NCI-H1092 (cell line): ENCODE data around the gene BARX1.
"Not testable (repeated sequence)": the region's sequence is repeated elsewhere in the genome, so short reads cannot be mapped to it uniquely, and the experiment has no call there.

Experiments
- DNase-seq: peaks from one replicate; lab custom pipeline; 2025; lab: John Stamatoyannopoulos, UW

Gene BARX1

GRCh38 chr9:93951655-93952118, 3.5 kb downstream of the BARX1 start:
- DNase-seq = no peak

GRCh38 chr9:93950619-93951601, 4.2 kb downstream of the BARX1 start:
- no peak for DNase-seq

- DNase-seq = no peak
Observed at GRCh38 chr9:93949694-93950449, 5.3 kb downstream of the BARX1 start.

DNA sequence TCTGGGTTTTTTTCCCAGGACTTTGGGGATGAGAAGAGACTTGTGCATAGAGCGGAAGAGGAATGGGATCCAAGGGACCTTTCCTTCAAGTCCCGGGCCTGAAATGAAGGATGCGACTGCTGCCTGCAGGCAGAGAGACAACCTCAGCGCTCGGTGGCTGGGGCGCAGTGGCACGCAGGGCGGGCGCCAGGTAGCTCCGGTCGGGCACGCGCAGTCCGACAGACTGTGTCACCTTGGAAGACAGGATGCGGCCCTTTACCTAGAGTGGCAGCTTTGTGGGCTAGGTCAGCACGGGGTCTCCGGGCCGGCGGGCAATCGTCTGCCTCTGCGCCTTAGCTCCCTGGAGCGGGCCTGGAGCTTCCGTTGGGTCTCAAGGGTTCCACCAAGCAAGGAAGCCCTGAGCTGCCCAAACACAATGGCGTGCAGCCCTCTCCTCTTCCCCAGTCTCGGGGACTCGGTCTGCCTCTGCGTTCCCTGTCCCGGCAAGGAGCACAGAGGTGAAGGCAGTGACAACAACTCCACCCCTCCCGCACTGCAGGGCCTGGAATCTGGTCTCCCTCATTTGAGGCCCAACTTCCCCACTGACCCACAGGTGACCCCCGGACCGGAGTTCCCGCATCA, 6.0 kb downstream of the BARX1 start:
- no peak for DNase-seq

DNA sequence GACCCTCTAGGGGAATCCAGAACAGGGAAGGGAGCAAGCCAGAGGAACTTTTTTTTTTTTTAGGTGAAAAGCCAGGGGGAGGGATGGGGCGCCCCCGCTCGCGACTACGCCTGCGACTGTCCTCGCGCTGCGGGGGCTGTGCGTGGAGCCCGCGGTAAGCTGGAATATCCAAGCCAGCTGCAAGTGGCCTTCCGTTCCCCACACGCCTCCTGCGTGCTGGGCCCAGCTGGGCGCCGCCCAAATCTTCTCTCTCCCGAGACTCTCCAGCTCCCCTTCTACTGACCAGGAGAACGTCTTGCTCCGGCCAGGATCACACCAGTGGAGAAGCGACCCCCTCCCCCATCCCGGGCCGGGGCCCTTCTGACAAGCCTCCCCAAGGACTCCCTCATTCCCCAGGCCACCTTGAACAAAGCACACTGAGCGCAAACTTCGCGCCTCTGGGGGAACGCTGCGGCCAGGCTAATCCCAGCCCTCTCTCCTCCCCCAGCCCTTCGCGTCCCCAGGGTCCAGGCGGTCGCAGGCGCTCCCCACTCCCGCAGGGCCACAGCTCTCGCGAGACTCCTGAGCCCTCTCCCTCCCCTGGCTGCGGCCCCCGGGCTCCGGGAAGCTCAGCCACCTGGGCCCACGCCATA, 6.6 kb downstream of the BARX1 start:
- DNase-seq = no peak

GRCh38 chr9:93947409-93948070, 7.6 kb downstream of the BARX1 start:
- no peak for DNase-seq

DNA sequence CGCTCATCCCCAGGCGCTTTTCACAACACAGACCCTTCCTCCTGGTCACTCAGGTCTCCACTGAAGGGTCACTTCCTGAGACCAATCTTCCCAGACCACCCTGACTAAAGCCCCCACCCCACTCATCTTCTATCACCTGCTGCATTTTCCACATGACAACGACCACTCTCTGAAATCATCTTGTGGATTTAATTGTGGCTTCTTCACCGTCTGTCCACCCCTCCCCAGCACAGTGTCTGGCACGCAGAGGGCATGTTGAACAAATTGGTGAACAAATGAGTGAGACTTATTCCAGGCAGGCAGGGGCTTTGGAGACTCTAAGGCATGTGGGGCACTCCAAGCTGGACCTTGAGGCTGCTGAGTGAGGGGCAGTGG, 8.8 kb downstream of the BARX1 start:
- DNase-seq = no peak

DNA sequence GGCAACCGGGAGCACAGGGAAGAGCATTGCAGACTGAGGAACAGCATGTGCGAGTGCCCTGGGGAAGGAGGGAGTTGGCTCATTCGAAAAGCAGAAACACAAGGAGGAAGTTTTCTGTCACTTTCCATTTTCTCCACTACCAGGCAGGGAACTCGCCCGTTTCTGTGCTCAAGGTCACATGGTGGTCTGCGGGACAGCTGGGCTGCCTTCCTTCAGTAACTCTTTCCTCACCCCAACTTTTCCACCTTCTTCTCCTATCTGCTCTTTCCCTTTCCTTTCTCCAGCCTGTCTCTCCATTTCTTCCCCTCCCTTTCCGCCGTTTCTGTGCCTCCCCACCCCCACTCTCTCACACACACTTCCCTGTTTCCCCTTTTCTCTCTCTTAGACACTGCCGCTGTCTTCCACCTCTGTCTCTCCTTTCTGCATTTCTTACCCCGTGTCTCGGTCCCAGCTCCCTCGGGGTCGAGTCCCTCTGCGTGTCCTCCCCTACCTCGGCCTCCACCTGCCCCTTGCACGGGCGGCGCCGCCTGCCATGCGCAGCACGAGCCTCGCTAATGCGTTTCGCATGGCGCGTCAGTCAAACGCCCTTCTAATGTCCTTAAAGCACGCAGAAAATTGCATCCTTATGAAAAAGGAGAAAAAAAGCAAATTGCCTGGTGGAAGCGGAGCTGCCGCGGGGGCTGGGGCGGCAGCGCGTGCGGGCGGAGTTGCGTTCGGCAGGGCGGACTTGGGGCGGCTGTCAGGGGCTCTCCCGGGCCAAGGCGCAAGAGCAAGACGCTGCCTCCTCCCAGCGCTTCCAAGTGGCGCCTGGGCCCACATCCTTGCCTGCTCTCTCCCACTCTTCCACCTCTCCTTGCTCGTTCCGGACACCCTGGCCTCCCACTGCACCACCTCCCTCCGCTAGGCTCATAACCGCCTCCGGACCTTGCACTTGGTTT, 9.5 kb downstream of the BARX1 start:
- DNase-seq = no peak

DNA sequence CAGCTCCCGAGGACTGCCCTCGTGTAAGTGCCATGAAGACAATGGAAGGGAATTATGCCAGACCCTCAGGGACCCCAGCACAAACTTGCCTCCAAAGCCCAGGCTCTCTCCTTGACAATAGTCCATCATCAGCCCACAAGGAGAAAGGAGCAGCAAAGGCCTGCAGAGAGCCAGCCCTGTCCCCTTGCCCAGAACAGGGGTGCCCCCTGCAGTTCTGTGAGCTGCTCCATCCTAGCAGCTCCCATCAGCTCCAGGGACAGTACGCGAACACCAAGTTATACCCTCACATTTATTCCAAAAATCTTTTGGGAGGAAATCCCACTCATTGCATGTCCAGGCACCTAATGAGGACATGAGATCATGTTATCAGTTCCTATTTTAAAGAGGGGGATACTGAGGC, 11.1 kb downstream of the BARX1 start:
- no peak for DNase-seq

DNA sequence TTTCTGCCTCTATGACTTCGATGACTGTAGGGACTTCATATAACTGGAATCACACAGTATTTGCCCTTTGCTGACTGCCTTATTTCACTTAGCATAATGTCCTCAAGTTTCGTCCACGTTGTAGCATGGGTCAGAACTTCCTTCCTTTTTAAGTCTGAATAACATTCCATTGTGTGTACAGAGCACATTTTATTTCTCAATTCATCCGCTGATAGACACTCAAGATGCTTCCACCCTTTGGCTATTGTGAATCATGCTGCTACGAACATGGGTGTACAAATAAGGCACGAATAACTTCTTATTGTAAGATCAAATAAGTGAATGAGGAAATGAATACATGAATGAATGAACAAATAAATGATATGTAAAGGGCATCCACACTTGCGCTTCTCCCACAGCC, 13.0 kb downstream of the BARX1 start:
- no peak for DNase-seq

DNA sequence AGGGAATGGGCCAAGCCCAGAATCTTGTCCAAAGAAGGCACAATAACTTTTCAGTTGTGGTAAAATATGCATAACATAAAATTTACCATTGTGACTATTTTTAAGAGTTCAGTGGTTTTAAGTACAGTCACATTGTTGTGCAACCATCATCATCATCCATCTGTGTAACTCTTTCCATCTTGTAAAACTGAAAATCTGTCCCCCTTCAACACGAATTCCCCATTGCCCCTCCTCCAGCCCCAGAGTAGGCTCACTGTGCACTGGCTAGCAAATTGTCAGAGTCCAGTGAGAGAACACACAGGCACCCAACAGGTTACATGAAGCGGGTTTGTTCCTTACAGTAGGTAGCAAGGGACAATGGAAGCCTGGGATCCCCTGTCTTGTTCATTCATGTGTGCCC, 13.7 kb downstream of the BARX1 start:
- no peak for DNase-seq

- no peak for DNase-seq
Observed at GRCh38 chr9:93940951-93941350, 14.2 kb downstream of the BARX1 start.

- DNase-seq = not testable (repeated sequence)
Observed at GRCh38 chr9:93939589-93939988, 15.6 kb downstream of the BARX1 start.

DNA sequence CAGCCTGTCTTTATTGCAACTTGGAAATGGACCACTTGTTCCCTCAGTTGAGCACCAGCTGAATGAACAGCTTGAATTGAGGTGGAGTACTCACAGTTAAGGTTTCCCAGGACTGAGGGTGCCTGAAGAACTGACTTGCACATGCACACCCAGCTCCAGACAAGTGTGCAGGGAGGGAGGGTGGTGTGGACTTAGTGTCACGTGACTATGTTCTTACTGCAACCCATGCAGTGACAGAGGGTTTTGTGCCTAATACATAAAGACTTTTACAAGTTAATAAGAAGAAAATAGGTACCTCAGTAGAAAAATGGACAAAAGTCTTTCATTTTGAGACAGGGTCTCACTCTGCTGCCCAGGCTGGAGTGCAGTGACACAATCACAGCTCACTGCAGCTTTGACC, 18.0 kb downstream of the BARX1 start:
- DNase-seq = no peak

- DNase-seq = no peak
Observed at GRCh38 chr9:93931905-93932304, 23.2 kb downstream of the BARX1 start.

- DNase-seq = no peak
Observed at GRCh38 chr9:93930070-93930469, 25.1 kb downstream of the BARX1 start.

GRCh38 chr9:93929231-93929630, 25.9 kb downstream of the BARX1 start:
- no peak for DNase-seq

- DNase-seq = no peak
Observed at GRCh38 chr9:93922535-93922934, 32.6 kb downstream of the BARX1 start.

- no peak for DNase-seq
Observed at GRCh38 chr9:93920131-93920800, 34.9 kb downstream of the BARX1 start.

GRCh38 chr9:93918061-93918460, 37.1 kb downstream of the BARX1 start:
- no peak for DNase-seq
